K562 (cell line): Measurements from ENCODE around the gene CNDP2. TPM values are rescaled to one million over a fixed set of nuclear protein-coding genes. Genes with fewer than 3 reads are reported as not detected.

Experiments
- ARID1B ChIP-seq: fragments of 450-650 bp; IDR thresholded peaks from 2 replicates; pipeline ENCODE4 v1.6.1; 2016; ENCODE audit warnings: antibody characterized with exemption, mild to moderate bottlenecking, inconsistent platforms
- BCOR ChIP-seq: fragments of 450-650 bp; IDR thresholded peaks from 2 replicates; pipeline ENCODE4 v1.6.1; 2016
- CBFA2T2 ChIP-seq: fragments of 450-650 bp; conservative IDR thresholded peaks from 2 replicates; pipeline ENCODE4 v1.6.1; 2017; ENCODE audit warnings: mild to moderate bottlenecking
- CREM ChIP-seq: IDR thresholded peaks from 2 replicates; pipeline ENCODE4 v1.6.1; 2014; ENCODE audit warnings: antibody characterized with exemption, low read depth
- CXXC5 ChIP-seq: fragments of 250-450 bp; sonication (Bioruptor Pico); IDR thresholded peaks from 2 replicates; pipeline ENCODE4 v1.8.0; 2022; ENCODE audit warnings: inconsistent platforms, mild to moderate bottlenecking, moderate library complexity
- DIDO1 ChIP-seq: fragments of 450-650 bp; IDR thresholded peaks from 2 replicates; pipeline ENCODE4 v1.6.1; 2016; ENCODE audit warnings: low read depth, missing biosample characterization, missing genetic modification characterization
- MITF ChIP-seq: IDR thresholded peaks from 2 replicates; pipeline ENCODE4 v1.6.1; 2014; ENCODE audit warnings: antibody characterized with exemption
- NCOA6 ChIP-seq: fragments of 450-650 bp; IDR thresholded peaks from 2 replicates; pipeline ENCODE4 v1.6.1; 2017; ENCODE audit warnings: mild to moderate bottlenecking
- NCOR1 ChIP-seq: fragments of 450-650 bp; IDR thresholded peaks from 2 replicates; pipeline ENCODE4 v1.6.1; 2016; ENCODE audit warnings: mild to moderate bottlenecking, moderate library complexity
- NFIC ChIP-seq: fragments of 450-650 bp; IDR thresholded peaks from 2 replicates; pipeline ENCODE4 v1.6.1; 2017; ENCODE audit warnings: mild to moderate bottlenecking, inconsistent platforms
- NR1H2 ChIP-seq: sonication (generic); formaldehyde crosslinking; IDR thresholded peaks from 2 replicates; pipeline ENCODE4 v1.4.0; 2020; ENCODE audit warnings: mild to moderate bottlenecking, missing genetic modification reagents
- PRDM10 ChIP-seq: fragments of 450-650 bp; IDR thresholded peaks from 2 replicates; pipeline ENCODE4 v1.6.1; 2018; ENCODE audit not compliant: partially characterized antibody
- RCOR1 ChIP-seq, 2 experiments: IDR thresholded peaks; 2 replicates each; pipeline ENCODE4 v1.6.1; 2012; ENCODE audit warnings: low read depth in 2 of 2, low read length in 2 of 2, borderline replicate concordance in 1 of 2, improper control_type of control experiment in 1 of 2
- RUNX1 ChIP-seq: sonication (generic); IDR thresholded peaks from 2 replicates; pipeline ENCODE4 v1.6.1; 2016; ENCODE audit warnings: antibody characterized with exemption, low read depth
- SNIP1 ChIP-seq: fragments of 450-650 bp; IDR thresholded peaks from 2 replicates; pipeline ENCODE4 v1.7.1; 2017; ENCODE audit warnings: low read depth, mild to moderate bottlenecking
- TAL1 ChIP-seq: fragments of 450-650 bp; IDR thresholded peaks from 2 replicates; pipeline ENCODE4 v1.6.1; 2016; ENCODE audit warnings: mild to moderate bottlenecking
- TARDBP ChIP-seq: fragments of 450-650 bp; IDR thresholded peaks from 2 replicates; pipeline ENCODE4 v1.6.1; 2016
- TCF3 ChIP-seq: sonication (generic); formaldehyde crosslinking; IDR thresholded peaks from 2 replicates; pipeline ENCODE4 v1.4.0; 2020; ENCODE audit warnings: mild to moderate bottlenecking, missing genetic modification reagents
- TRIM24 ChIP-seq, 2 experiments: fragments of 450-650 bp; IDR thresholded peaks; 2 replicates each; pipeline ENCODE4 v1.6.1; 2016
- ZBTB26 ChIP-seq: fragments of 450-650 bp; formaldehyde crosslinking; IDR thresholded peaks from 2 replicates; pipeline ENCODE4 v1.4.0; 2022; ENCODE audit warnings: missing genetic modification characterization
- ZC3H8 ChIP-seq: fragments of 450-650 bp; IDR thresholded peaks from 2 replicates; pipeline ENCODE4 v1.6.1; 2017
- ZNF668 ChIP-seq: fragments of 250-450 bp; sonication (Bioruptor Pico); IDR thresholded peaks from 2 replicates; pipeline ENCODE4 v1.8.0; 2022; ENCODE audit warnings: mild to moderate bottlenecking, inconsistent platforms
- ZNF766 ChIP-seq: fragments of 200-800 bp; sonication (Bioruptor generic); conservative IDR thresholded peaks from 2 replicates; pipeline ENCODE4 v1.6.1; 2016; ENCODE audit warnings: missing genetic modification characterization, missing compliant biosample characterization
- polyA plus RNA-seq, 8 experiments: library from polyadenylated mRNA; depleted of rRNA in 4 of 8; stranded (reverse) in 5 of 8; unstranded in 3 of 8; fragments of >200 nt; fragmentation: Nextera tagmentation in 2 of 8; fragmentation: Illumina TruSeq in 1 of 8; extraction: Ambion mirVana in 2 of 8; extraction: Trizol in 1 of 8; gene quantifications; 2 replicates each; pipeline versions ENCODE4 v1.2.1 to v1.2.3, GENCODE V29; 2011 to 2014; ENCODE audit warnings: inconsistent platforms in 1 of 8, missing spikeins in 1 of 8
- total RNA-seq, 7 experiments: library from RNA; depleted of rRNA in 6 of 7; stranded (reverse); fragments of >200 nt in 6 of 7; fragmentation: Illumina TruSeq in 2 of 7; extraction: Trizol in 2 of 7; gene quantifications; 2 replicates each; pipeline versions ENCODE4 v1.2.1 to v1.2.3, GENCODE V29; 2011 to 2021; ENCODE audit warnings: low replicate concordance in 1 of 7

The CNDP2 gene
- total and polyA plus RNA-seq, 9 of the 15 experiments (the other 6 are each of a cell fraction or from before 2014, with no cell fraction given): 34.1 to 128 (median 53.8) TPM

- TF ChIP-seq CBFA2T2: peak; percentile 73
- no peak for TF ChIP-seq ZNF668
- 0 out of 2 replicates have a peak, but pooled peaks have one; percentile 7 for TF ChIP-seq CXXC5
- no peak for TF ChIP-seq TARDBP
- no peak for TF ChIP-seq RUNX1
- TF ChIP-seq NR1H2 (CRISPR knock-in tag): no peak
- 0 out of 2 replicates have a peak, but pooled peaks have one; percentile 35 for TF ChIP-seq NCOR1
- TF ChIP-seq PRDM10: peak; percentile 51
- no peak for TF ChIP-seq BCOR
- 0 out of 4 replicates have a peak, but pooled peaks of 1 of the 2 experiments have one; percentile 20 for TF ChIP-seq RCOR1 (IDR thresholded peaks at IDR 0.05; ENCODE audit: borderline replicate concordance in 1 of 2, low read depth in 2 of 2, low read length in 2 of 2)
- no peak for TF ChIP-seq ZBTB26
- no peak for TF ChIP-seq SNIP1
- TF ChIP-seq TCF3 (CRISPR knock-in tag): peak; percentile 44
- no peak for TF ChIP-seq DIDO1 (tag)
- peak; percentile 17; the same call in 1 of the 2 replicates for TF ChIP-seq NFIC
- TF ChIP-seq CREM: peak; percentile 39; the same call in 1 of the 2 replicates
- TF ChIP-seq TRIM24 (IDR thresholded peaks at IDR 0.05): peak in 1 of 2 experiments; percentile 12; a peak in 1 of 4 replicates
- TF ChIP-seq ZNF766 (CRISPR knock-in tag): 0 out of 2 replicates have a peak, but pooled peaks have one; percentile 36
- TF ChIP-seq MITF: no peak
- peak; percentile 28; the same call in 1 of the 2 replicates for TF ChIP-seq ARID1B
- no peak for TF ChIP-seq NCOA6
- no peak for TF ChIP-seq ZC3H8
- TF ChIP-seq TAL1: peak; percentile 60
Observed at GRCh38 chr18:74488354-74488753, 7.8 kb upstream of the CNDP2 start (continued).
